Measurements from ENCODE around the gene ADARB2.

The ADARB2 gene

DNA sequence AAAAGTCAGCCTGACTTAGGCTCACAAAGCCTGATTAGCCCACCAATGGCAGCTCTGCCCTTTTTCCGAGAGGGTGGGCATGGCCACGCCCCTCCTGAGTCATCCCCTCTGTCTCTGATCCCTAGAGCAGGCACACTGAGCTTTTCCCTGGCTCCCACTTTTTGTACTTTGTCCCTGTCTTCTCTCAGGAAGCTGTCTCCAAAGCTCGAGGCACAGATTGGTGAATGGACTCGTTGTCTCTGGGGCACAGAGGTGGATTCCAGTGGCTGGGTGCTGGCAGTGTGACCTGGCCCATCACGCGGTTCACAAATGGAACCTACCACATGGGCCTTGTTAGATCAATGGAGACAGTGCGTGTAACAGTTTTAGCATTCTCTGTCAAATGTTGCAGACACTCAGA lies 367.7 kb downstream of the ADARB2 start:
- no peak for DNase-seq (ENCODE audit: low read depth in 2 of 2)

DNA sequence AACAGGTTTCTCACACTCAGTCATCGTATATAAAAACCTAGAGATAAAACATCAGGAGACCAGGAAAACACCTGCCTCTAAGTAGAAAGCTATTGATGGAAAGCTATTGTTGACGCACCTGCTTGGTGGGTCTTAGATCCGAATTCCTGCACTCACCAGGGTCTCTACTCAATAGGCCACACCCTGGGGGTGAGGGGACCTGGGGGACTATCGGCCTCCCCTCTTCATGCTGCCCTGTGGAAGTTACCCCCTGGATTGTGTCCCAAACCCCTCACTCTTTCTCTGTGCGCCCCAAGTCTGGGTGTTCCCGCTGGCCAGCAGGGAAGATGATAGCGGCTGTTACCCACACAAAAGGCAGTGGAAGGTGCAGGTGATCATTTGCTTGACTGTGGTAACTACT lies 368.1 kb downstream of the ADARB2 start:
- DNase-seq (ENCODE audit: low read depth in 2 of 2), result no peak

DNA sequence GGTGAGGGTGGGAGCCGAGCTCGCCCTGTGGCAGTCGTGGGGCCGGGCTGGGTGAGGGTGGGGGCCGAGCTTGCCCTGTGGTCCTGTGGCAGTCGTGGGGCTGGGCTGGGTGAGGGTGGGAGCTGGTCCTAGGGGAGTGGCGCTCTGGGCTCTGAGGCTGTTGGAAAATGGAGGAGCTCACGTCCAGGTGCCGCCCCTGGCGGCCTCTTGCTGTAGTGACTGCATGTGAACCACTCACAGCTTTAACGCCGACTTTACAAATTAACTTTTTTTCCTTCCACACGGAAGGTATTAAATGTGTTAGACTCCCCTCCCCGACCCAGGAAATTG lies 368.5 kb downstream of the ADARB2 start:
- DNase-seq (ENCODE audit: low read depth in 2 of 2), result peak in 1 of 2 experiments; percentile 32

DNA sequence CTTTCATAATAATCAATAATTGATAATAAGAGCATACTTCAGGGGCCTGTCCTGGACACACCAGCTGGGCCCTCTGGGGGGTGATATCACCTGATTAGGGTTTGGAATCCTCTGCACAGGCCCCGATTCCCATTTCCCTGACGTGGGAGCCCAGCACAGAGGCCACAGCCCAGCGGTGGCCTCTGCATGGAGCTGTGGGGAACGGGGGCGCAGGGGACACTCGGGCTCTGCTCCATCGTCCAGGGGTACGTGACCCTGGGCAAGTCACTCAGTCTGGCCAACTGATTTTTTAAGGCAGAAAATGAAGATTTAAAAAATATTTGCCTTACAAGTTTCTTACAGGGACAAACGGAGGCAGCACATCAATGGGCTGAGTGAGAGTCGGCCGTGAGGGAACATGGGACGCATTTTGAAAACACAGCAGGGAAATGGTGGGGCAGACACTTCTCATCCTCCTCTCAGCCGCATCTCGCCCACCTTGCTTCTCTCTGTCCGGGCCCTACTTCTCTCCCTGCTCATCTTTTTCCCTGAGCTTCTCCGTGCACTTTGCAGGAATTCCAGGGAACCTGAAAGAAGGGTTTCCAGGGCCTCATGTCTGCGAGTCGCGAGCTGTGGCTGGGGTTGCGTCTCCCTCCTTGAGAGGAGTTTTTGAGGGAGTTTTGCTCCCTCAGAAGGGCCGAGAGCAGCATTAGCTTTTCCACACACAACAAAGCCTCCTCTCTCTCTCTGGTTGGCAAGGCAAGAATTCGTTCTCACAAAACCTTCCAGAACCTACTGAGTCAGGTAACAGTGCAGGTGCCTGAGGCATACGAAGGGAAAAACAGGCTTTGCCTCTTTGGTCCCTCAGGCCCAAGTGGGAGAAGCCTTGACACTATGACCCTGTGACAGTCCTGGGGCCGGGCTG lies 369.1 kb downstream of the ADARB2 start:
- DNase-seq (ENCODE audit: low read depth in 2 of 2), result no peak

DNA sequence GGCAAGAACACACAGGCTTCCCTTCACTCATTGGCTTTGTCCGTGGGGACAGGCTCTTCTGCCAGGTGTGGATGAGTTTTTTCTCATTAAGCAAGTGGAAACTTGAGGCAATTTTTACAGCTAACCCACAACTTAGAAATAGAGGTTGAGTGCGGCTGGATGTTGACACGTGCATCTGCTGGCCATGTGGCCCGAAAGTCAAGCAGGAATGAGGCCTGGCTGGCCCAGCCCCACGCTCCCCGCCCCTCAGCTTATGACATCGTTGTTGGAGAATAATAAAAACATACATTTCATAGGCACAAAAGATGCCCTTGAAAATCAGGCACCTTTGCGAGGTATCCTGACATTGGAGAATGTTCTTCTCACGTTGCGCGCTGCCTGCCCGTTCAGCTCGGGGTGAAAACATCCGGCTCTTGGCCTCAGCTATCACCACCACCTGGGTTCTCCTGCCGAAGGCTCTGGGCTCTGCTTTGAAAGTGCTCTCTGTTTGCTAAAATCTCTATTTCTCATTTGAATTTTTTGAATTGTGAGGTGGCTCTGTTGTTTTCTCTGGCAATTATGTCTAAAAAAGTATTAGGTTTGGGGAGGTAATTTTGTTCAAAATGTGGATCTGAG lies 370.4 kb downstream of the ADARB2 start:
- no peak for DNase-seq (ENCODE audit: low read depth in 2 of 2)

DNA sequence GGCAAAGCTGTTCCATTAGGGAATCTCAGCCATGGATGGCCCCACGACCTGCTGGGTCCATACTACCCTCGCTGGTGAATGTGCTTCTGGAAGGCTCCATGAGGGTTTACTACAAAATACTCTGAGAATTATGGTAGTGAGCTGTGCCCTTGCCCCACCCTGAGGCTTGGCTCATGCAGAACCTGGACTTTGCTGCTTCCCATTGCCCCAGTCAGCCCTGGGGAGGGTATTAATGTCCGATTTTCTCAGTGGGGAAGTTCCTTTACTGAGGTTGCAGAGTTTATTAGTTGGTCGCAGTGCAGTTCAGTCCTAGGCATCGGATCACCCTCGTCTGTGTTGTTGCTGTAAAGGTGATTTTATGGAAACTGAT lies 371.0 kb downstream of the ADARB2 start:
- no peak for DNase-seq (ENCODE audit: low read depth in 2 of 2)

DNA sequence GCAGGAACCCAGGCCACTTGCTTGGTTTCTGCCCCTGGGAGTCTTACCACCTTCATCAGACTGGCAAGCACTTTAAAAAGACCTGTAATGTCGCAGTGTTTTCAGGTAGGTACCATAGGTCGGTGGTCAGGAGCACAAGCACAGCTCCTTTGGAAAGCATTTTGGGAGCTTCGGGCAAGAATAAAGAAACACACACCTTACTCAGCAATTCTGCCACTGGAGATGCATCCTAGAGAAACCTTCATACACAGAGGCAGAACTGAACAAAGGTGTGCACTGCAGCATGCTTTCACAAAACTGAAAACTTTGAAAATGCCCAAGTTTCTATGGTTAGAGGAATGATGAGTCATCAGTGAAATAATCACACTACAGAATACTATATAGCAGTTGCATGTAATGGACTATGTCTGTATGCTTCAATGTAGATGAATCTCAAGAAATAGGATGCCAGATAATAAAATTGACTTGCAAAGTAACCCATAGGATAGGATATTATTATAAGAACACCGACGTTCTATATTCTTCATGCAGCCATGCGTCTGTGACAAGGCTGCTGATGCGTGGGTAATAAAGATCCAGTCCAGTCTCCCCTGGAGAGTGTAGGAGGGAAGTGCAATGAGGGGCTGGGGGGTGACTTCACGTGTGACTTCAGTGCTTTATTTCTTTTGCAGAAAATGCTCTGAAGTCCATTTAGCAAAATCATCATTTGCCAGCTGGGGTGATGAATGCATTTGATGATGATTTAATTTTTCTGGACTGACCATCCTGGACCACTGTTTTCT lies 371.6 kb downstream of the ADARB2 start:
- no peak for DNase-seq (ENCODE audit: low read depth in 2 of 2)

DNA sequence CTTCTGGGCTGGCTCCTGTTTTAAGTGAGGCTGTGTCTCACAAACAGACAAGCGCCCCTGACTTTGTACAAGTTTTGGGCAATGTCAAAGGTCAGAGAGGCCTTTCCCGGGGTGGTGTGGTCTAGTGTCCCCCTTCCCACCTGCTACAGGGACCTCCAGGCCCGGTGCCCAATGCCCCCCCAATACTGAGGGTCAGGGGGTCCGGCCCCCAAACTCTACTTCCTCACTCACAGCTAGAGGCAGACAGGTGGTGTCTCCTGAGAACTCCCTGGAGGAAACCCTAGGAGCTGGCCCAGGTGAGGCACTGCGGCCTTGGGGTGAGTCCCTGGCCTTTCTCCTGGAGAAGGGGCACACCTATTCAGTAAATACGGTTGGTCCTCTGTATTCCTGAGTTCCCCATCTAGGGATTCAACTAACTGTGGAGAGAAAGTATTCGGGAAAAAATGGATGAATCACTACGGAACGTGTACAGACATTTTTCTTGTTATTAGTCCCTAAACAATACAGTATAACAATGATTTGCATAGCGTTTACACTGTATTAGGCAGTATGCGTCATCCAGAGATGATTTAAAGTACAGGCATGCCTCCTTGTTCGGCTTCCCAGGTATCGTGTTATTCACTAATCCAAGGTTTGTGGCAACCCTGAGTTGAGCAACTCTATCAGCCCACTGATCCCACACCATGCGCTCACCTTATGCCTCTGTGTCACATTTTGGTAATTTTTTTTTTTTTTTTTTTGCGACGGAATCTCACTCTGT lies 373.0 kb downstream of the ADARB2 start:
- DNase-seq (ENCODE audit: low read depth in 2 of 2), result no peak

DNA sequence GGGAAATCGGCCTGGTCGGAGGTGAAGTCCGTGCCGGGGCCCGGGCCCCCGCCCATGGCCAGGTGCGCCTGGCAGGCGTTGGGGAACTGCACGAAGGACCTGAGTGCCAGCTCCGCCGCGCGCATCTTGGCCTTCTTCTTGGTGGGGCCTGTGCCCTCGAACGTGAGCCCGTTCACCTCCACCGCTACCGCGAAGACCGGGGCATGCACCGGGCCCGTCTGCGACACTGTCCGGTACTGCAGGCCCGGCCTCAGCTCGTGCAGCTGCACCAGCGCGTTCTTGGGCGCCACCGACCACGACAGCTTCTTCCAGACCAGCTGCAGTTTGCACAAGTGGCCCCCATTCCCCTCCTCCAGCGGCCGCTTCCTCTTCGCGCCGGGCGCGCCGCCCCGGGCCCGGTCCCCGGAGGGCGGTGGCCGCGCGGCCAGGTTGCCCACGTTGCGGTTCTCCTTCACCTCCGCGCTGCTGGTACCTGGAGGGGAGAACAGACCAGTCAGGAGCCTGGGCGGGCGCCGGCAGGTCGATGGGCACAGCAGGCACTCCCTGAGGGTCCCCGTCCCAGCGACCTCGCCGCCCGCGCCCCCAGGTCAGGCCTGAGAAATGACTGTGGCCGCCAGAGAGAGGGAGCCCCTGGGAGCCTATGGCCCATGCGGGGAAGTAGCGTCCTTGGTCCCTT lies 373.7 kb downstream of the ADARB2 start:
- no peak for DNase-seq (ENCODE audit: low read depth in 2 of 2)

DNA sequence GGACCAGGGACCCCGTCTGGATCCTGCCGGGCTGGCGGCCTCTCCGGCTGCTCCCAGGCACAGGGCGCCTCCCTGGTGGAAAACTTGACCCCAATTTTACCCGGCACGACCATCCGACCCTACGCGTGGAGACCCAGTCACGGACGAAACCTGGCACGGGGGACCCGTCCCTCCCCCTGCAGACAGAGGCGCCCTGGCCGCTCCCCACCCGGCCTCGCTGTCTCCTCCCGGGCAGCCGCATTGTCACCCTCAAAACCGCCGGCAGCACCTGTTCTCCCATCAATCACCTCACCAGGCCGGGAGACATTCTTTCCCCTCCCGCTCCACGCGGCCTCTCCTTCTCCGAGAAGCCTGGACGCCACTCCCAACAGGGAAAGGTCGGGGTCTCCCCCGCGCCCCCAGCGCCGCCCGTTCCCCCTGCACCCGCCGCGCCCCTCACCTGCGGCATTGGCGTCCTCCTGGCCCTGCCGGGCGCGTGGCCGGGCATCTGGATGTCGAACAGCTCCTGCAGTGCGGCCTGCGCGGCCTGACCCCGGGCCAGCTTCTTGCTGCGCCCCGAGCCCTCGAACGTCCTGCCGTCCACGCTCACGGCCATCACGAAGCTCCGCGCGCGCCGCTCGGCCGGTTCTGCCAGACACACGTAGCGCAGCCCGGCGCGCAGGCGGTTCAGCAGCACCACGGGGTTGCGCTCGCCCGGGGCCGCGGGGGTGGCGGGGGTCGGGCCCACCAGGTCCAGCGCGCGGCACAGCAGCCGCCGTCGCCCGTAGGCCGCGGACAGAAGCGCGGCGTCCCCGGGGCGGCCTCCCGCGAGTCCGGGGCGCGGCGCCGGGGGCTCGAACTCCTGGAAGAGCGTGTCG lies 374.5 kb downstream of the ADARB2 start:
- no peak for DNase-seq (ENCODE audit: low read depth in 2 of 2)

DNA sequence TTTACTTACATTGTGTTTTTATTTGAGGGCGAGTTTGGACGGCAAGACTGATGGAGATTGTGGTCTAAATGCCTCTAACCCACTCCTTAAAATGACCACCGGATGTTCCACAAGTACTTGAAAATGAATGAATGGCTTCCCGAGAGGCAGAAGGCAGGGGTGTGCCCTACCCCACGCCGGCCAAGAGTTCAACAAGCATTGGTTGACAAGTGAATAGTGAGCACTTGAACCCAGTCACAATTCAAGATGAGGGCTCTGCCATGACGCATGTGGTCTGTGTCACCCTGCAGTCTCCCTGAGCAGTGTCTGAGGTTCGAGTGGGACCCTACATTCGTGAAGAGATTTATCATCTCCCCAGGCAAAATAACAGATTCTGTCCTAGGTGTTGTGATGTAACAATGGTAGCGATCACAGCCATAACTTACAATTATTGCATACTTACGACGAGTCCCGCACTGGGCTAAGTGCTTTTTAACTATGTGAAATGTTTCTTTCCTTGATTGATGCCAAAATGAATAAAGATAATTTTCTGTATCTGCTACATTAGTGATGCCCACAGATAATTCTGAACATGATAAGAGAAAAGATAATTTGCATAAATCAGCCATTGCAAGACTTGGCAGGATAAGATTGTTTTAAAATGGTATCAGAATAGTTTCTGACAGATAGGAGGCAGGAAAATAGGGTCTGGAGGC lies 375.8 kb downstream of the ADARB2 start:
- DNase-seq (ENCODE audit: low read depth in 2 of 2), result no peak

DNA sequence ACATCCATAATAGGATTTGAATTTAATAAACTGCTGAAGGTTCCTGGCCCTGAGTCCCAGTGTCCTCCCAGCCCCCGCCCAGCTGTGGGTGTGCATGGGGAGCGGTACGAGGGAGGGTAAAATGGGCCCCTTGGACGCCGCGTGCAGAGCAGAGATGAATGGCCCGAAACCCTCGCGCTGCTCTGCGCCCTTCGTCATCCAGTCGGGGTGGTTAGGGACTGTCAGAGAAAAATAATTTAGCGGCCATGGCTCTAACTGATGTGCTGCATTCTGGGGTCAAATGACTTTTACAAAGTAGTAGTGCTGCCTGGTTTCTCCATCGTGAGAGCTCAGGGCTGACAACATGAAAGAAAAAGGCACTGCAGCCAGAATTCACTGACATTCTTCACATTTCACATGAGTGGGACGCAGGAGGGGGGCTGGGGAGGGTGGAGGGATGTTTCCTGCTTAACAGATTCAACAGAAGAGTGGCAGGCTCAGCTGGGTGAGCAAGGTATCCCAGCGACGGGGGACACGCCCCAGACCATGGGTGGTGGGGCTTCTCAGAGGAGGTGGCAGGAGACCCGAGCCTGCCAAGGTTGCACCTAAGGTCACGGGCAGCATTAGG lies 376.7 kb downstream of the ADARB2 start:
- no peak for DNase-seq (ENCODE audit: low read depth in 2 of 2)

DNA sequence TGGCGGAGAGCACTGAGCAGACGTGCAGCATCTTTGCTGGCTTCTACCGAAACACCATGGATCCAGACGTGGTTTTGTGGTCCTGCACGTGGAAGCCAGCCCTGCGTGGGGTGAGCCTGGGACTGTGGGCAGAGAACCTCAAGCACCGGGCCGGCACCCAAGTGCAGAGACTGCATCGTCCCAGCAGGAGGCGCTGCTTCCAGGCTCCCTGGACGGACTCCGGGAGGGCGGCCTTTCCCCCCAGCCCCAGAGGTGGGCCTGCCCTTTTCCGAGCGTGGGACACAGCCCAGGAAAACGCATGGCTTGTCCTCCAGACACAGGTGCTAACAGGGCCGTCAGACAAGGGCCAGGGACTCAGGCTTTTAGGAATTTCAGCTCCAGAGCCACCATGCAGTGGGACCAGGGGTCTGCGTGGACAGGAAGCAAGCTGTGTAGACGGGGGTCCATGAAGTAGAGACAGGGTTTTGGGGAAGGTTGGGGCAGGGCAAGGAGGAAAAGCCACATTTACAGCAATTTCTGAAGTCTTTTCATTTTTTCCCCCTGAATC lies 377.2 kb downstream of the ADARB2 start:
- DNase-seq (ENCODE audit: low read depth in 2 of 2), result no peak

DNA sequence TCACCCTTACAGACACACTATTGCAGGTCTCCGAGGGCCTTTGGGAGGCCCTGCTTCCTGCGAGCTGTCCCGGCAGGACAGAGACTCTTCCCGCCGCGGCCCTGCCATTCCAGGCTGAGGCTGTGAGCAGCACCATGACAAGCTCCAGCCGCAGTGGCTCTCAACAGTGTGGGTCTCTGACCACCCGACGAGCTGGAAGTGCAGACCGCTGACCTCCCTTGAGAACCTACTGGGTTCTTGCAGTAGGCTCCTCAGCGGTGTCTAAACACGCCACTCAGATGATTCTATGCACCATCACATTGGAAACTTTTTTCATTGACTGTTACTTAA lies 377.7 kb downstream of the ADARB2 start:
- DNase-seq (ENCODE audit: low read depth in 2 of 2), result no peak

DNA sequence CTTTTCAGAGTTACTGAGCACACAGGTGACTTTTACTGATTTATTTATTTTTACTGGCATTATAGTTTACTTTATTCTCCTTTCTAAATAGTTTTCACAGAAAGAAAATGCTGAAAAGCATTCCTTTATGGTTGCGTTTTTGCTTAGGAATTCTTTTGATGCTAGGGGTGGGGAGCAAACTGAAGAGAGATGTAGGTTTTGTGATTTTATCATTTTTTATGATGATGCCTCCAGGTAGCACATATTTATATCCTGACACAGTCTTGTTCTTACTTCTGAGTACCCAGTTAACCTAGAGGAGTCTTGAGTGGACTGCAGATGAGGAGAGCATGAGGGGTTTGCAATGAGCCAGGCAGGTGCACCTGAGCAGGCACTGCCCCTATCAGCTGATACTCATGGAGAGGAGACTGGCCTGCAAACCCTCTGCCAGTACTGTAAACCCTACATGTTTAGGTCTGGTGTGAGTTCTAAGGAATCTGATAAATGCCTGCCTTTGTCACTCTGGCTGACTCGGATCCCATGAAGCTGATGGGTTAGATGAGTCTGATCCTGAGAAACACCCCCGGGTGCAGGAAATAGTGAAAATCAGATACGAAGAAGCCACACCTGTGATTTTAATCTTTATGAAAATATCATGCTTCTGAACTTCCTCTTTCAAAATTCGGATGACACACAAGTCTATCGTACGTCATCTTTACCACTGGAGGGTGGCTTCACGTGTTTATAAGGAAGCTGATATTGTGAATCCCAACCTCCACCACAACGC lies 378.3 kb downstream of the ADARB2 start:
- no peak for DNase-seq (ENCODE audit: low read depth in 2 of 2)

DNA sequence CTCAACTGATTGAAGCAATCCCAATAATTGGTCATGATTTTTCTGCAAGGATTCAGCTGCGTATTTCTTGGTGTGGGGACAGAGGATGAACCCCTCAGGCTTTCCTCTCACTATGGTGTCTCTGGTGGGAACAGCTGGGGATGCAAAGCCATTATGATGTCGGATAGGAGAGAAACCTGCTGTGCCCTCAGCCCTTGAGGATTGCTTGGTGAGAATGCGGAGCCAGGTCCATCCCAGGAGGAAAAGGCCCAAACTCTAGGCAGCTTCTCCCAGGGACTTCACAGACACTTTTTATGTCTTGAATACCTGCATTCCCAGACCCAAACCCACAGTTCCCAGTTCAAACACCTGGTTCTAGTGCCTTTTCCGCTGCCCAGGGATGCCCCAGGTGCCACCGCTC lies 379.2 kb downstream of the ADARB2 start:
- no peak for DNase-seq (ENCODE audit: low read depth in 2 of 2)

DNA sequence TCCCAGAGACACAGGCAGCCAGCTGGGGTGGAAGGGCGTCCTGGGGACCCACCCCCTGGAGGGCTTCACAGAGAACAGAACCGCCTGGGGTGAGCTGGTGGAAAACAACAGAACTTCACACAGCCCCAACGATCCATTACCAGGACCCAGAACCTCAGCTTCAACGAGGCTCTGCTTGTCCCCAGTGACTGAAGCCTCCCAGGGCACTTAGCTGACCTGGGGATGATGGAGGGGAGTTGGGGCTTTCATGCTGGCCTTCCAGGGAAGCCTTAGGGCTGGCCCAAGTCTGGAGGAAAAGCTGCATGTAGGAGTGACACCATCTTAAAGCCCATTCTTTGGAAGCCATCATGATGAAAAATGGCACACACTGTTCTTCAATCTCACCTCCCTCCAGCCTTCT lies 381.0 kb downstream of the ADARB2 start:
- no peak for DNase-seq (ENCODE audit: low read depth in 2 of 2)
